Measurements from ENCODE around the gene FGF18.

FGF18 gene

GRCh38 chr5:171483551-171484135, 64.2 kb downstream of the FGF18 start:
- FAIRE-seq, result no peak
- no peak for TF ChIP-seq CTCF (IDR thresholded peaks at IDR 0.05; ENCODE audit: insufficient read depth, missing control alignments)
- no peak for DNase-seq (ENCODE audit: insufficient read length, low spot score)

GRCh38 chr5:171484460-171484899, 65.0 kb downstream of the FGF18 start:
- DNase-seq (ENCODE audit: insufficient read length, low spot score) (no peak), FAIRE-seq (no peak)
- peak; percentile 55 for TF ChIP-seq CTCF (IDR thresholded peaks at IDR 0.05; ENCODE audit: insufficient read depth, missing control alignments)

GRCh38 chr5:171485668-171486067, 66.2 kb downstream of the FGF18 start:
- TF ChIP-seq CTCF (IDR thresholded peaks at IDR 0.05; ENCODE audit: insufficient read depth, missing control alignments), result no peak
- FAIRE-seq (no peak), DNase-seq (ENCODE audit: insufficient read length, low spot score) (no peak)

- TF ChIP-seq CTCF (IDR thresholded peaks at IDR 0.05; ENCODE audit: insufficient read depth, missing control alignments), result no peak
- FAIRE-seq (no peak), DNase-seq (ENCODE audit: insufficient read length, low spot score) (no peak)
These were observed 67.2 kb downstream of the FGF18 start for GRCh38 chr5:171486613-171487012.

GRCh38 chr5:171488876-171489275, 69.4 kb downstream of the FGF18 start:
- no peak for DNase-seq (ENCODE audit: insufficient read length, low spot score)
- TF ChIP-seq CTCF (IDR thresholded peaks at IDR 0.05; ENCODE audit: insufficient read depth, missing control alignments), result no peak
- FAIRE-seq, result no peak

DNA sequence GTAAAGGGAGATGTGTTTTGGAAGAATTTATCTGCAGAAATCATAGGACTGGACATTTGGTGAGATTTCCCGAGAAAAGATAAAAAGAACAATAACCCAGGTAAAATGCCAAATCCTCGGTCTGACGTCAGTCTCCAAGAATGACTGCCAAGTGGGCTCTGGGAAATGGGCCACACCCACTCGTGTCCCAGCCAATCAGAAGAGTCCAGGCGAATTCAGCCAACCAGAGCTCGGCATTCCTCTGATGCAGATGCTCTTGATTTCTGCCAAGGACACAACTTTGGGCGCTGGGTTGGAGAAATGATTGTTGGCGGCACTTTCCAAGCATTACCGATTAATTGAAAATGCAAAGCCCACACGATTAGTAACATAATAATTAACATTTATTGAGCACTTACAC, 73.3 kb downstream of the FGF18 start:
- no peak for TF ChIP-seq CTCF (IDR thresholded peaks at IDR 0.05; ENCODE audit: insufficient read depth, missing control alignments)
- no peak for FAIRE-seq
- DNase-seq (ENCODE audit: insufficient read length, low spot score), result no peak

- no peak for DNase-seq (ENCODE audit: insufficient read length, low spot score)
- no peak for TF ChIP-seq CTCF (IDR thresholded peaks at IDR 0.05; ENCODE audit: insufficient read depth, missing control alignments)
- no peak for FAIRE-seq
These were observed 74.4 kb downstream of the FGF18 start for GRCh38 chr5:171493646-171494393.
